A549 (cell line): ENCODE results near the gene PRLR. TPM values are rescaled to one million over a fixed set of nuclear protein-coding genes. Genes with fewer than 3 reads are reported as not detected.
A peak's percentile ranks its signal among the peaks of the same experiment; 100 is the strongest.

Source experiments
- ATAC-seq, 2 experiments: fragments of 200-7000 bp in 1 of 2; fragments of >200 bp in 1 of 2; cut with Nextera tagmentation in 1 of 2; cut with Tn5 transposase in 1 of 2; 3 replicates each; pipeline versions ENCODE4 v1.8.0 to v1.9.1; 2018 to 2020; ENCODE audit warnings: mild to moderate bottlenecking in 1 of 2, moderate library complexity in 1 of 2
- CTCF ChIA-PET: fragments of 300-600 bp; sonication (Branson Sonifier 250); formaldehyde crosslinking; extraction: SDS; loops from one replicate; lab custom pipeline; 2021; ENCODE audit warnings: antibody characterized with exemption, inconsistent platforms; lab: Yijun Ruan, JAX
- POLR2A ChIA-PET: fragments of 350-600 bp; formaldehyde crosslinking; extraction: SDS; loops from one replicate; lab custom pipeline; 2021; ENCODE audit warnings: antibody characterized with exemption, inconsistent platforms; lab: Yijun Ruan, JAX
- DNase-seq, 2 experiments: peaks; one replicate each; pipeline versions ENCODE4 v3.0.0 to v3.0.0-alpha.2; 2011 to 2016; ENCODE audit warnings: low read depth in 1 of 2, low spot score in 1 of 2
- FAIRE-seq: peaks from 2 replicates; lab custom pipeline; 2011; peaks lifted over from hg19 to GRCh38; lab: Jason Lieb, UNC
- H3K27ac ChIP-seq, 2 experiments: fragments of >200 bp; sonication (Bioruptor Twin); formaldehyde crosslinking; 3 replicates each; pipeline ENCODE4 v1.5.1; 2016 to 2017
- H3K4me1 ChIP-seq: fragments of >200 bp; sonication (Bioruptor Twin); formaldehyde crosslinking; 3 replicates; pipeline ENCODE4 v1.6.1; 2016
- H3K4me2 ChIP-seq: fragments of >200 bp; sonication (Bioruptor Twin); formaldehyde crosslinking; 3 replicates; pipeline ENCODE4 v1.6.1; 2016
- H3K4me3 ChIP-seq: fragments of >200 bp; sonication (Bioruptor Twin); formaldehyde crosslinking; 3 replicates; pipeline ENCODE4 v1.5.1; 2016
- H3K9me3 ChIP-seq: fragments of >200 bp; sonication (Bioruptor Twin); formaldehyde crosslinking; 3 replicates; pipeline ENCODE4 v1.6.1; 2016
- CBX2 ChIP-seq: fragments of 200-600 bp; sonication (generic); IDR thresholded peaks from 2 replicates; pipeline ENCODE4 v1.6.1; 2016; ENCODE audit warnings: low read depth, mild to moderate bottlenecking, borderline replicate concordance
- CBX8 ChIP-seq: fragments of 200-600 bp; sonication (generic); IDR thresholded peaks from 2 replicates; pipeline ENCODE4 v1.6.1; 2016
- CHD4 ChIP-seq: fragments of 200-600 bp; sonication (generic); IDR thresholded peaks from 2 replicates; pipeline ENCODE4 v1.6.1; 2016; ENCODE audit warnings: antibody characterized with exemption, mild to moderate bottlenecking, borderline replicate concordance
- CTCF ChIP-seq: fragments of >200 bp; sonication (Bioruptor Twin); formaldehyde crosslinking; IDR thresholded peaks from 3 replicates; pipeline ENCODE4 v1.5.1; 2016
- EP300 ChIP-seq, 2 experiments: fragments of >200 bp; sonication (Bioruptor Twin); formaldehyde crosslinking; IDR thresholded peaks; 2 replicates in 1 of 2; 3 replicates in 1 of 2; pipeline ENCODE4 v1.6.1; 2016 to 2017
- FOSB ChIP-seq: fragments of 250-450 bp; sonication (Bioruptor Pico); IDR thresholded peaks from 2 replicates; pipeline ENCODE4 v1.5.0; 2020; ENCODE audit warnings: mild to moderate bottlenecking, moderate library complexity
- FOSL2 ChIP-seq, 2 experiments: fragments of 450-650 bp in 1 of 2; fragments of >200 bp in 1 of 2; sonication (Bioruptor Twin) in 1 of 2; formaldehyde crosslinking; IDR thresholded peaks; 2 replicates each; pipeline versions ENCODE4 v1.5.0 to v1.6.1; 2016 to 2020; ENCODE audit warnings: mild to moderate bottlenecking in 1 of 2, moderate library complexity in 1 of 2
- GATA3 ChIP-seq: IDR thresholded peaks from 2 replicates; pipeline ENCODE4 v1.6.1; 2012; ENCODE audit warnings: borderline replicate concordance
- HDAC2 ChIP-seq: fragments of 200-600 bp; sonication (generic); IDR thresholded peaks from 2 replicates; pipeline ENCODE4 v1.6.1; 2016
- HOXA7 ChIP-seq: fragments of 250-450 bp; sonication (Bioruptor Pico); IDR thresholded peaks from 2 replicates; pipeline ENCODE4 v1.5.0; 2020; ENCODE audit warnings: mild to moderate bottlenecking, moderate library complexity
- HOXB13 ChIP-seq: fragments of 250-450 bp; sonication (Bioruptor Pico); IDR thresholded peaks from 2 replicates; pipeline ENCODE4 v1.5.0; 2020; ENCODE audit warnings: low read depth, mild to moderate bottlenecking, moderate library complexity
- HOXB5 ChIP-seq: fragments of 250-450 bp; sonication (Bioruptor Pico); IDR thresholded peaks from 2 replicates; pipeline ENCODE4 v1.5.0; 2020; ENCODE audit warnings: mild to moderate bottlenecking, moderate library complexity
- JUNB ChIP-seq: fragments of >200 bp; sonication (Bioruptor Twin); formaldehyde crosslinking; IDR thresholded peaks from 2 replicates; pipeline ENCODE4 v1.6.1; 2016
- KDM1A ChIP-seq: fragments of 200-600 bp; sonication (generic); IDR thresholded peaks from 2 replicates; pipeline ENCODE4 v1.6.1; 2016; ENCODE audit warnings: low read depth, mild to moderate bottlenecking
- MAFK ChIP-seq: fragments of 450-650 bp; IDR thresholded peaks from 2 replicates; pipeline ENCODE4 v1.6.1; 2014; ENCODE audit not compliant: partially characterized antibody
- MYC ChIP-seq: IDR thresholded peaks from 2 replicates; pipeline ENCODE4 v1.6.1; 2012; ENCODE audit warnings: mild to moderate bottlenecking, inconsistent platforms, low read length, improper control_type of control experiment, borderline replicate concordance
- NFE2L2 ChIP-seq: fragments of 150-350 bp; conservative IDR thresholded peaks from 2 replicates; pipeline ENCODE4 v1.6.1; 2014; ENCODE audit warnings: low read length
- NPAS2 ChIP-seq: fragments of 250-450 bp; sonication (Bioruptor Pico); IDR thresholded peaks from 2 replicates; pipeline ENCODE4 v1.8.0; 2022; ENCODE audit warnings: mild to moderate bottlenecking, moderate library complexity, borderline replicate concordance
- NR3C1 ChIP-seq: fragments of >200 bp; sonication (Bioruptor Twin); formaldehyde crosslinking; IDR thresholded peaks from 3 replicates; pipeline ENCODE4 v1.6.1; 2017
- POLR2A ChIP-seq: IDR thresholded peaks from 2 replicates; pipeline ENCODE4 v1.6.1; 2012; ENCODE audit warnings: mild to moderate bottlenecking, low read length
- POLR2AphosphoS2 ChIP-seq: conservative IDR thresholded peaks from 2 replicates; pipeline ENCODE4 v1.6.1; 2012; ENCODE audit warnings: low read length, improper control_type of control experiment, inconsistent platforms
- RAD21 ChIP-seq, 2 experiments: fragments of >200 bp in 1 of 2; sonication (Bioruptor Twin) in 1 of 2; formaldehyde crosslinking in 1 of 2; IDR thresholded peaks in 1 of 2; conservative IDR thresholded peaks in 1 of 2; 2 replicates in 1 of 2; 3 replicates in 1 of 2; pipeline ENCODE4 v1.6.1; 2012 to 2018; ENCODE audit warnings: inconsistent platforms in 1 of 2
- RARB ChIP-seq: fragments of 250-450 bp; sonication (Bioruptor Pico); IDR thresholded peaks from 2 replicates; pipeline ENCODE4 v1.8.0; 2021; ENCODE audit warnings: mild to moderate bottlenecking, moderate library complexity
- SMC3 ChIP-seq: fragments of >200 bp; sonication (Bioruptor Twin); formaldehyde crosslinking; IDR thresholded peaks from 3 replicates; pipeline ENCODE4 v1.6.1; 2018; ENCODE audit warnings: inconsistent platforms
- WGBS: methylation state at CpG from one replicate; pipeline ENCODE4 v1.1.6; 2017; ENCODE audit errors: missing lambda C conversion rate; 5-methylcytosine and 5-hydroxymethylcytosine counted together
- polyA plus RNA-seq, 4 experiments: library from polyadenylated mRNA; depleted of rRNA in 3 of 4; stranded (reverse); fragments of >200 nt; fragmentation: RNase III in 1 of 4; extraction: RNeasy Plus Mini Kit Qiagen cat#74134 plus additional on column Dnase treatment in 1 of 4; gene quantifications; 2 replicates in 3 of 4; 3 replicates in 1 of 4; pipeline ENCODE4 v1.2.3, GENCODE V29; 2011 to 2017

PRLR gene
- polyA plus RNA-seq, 2 of the 4 experiments (the other 2 are of a cell fraction), result 0.09 TPM; not detected in 1

DNA sequence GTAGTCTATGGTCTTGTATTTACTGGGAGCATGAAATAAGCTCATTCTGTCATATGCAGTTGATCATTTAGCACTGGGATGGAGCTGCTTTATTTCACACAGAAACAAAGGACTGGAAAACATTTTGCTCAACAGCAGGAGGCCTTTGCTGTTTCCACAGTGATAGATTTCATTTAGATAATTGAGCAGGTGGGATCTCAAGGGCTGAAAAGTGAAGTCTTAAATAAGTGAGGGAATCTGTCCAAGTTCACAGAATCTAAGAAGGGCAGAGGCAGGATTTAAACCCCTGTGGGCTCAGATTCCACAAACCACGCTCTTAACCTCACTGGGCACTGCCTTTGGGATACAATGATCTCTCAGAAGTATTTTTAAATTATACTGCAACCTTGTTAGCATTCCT, 47.8 kb downstream of the PRLR start:
- CTCF ChIA-PET, result interaction anchor here (0.6 to 0.8 kb wide), 2 partner anchors 92 to 236 kb away, joined by 3 to 4 read pairs; no protein-coding TSS in a partner anchor
- POLR2A ChIA-PET, result no interaction called here
- H3K4me1 ChIP-seq, result no peaks in the 10 kb centered on the region
- FAIRE-seq (no peak), ATAC-seq (no peak), DNase-seq (no peak)
- H3K4me2 ChIP-seq, result no peak overlapping the region
- H3K4me3 ChIP-seq, result no peak overlapping the region
- no peaks in the 10 kb centered on the region for H3K9me3 ChIP-seq
- TF ChIP-seq MAFK, result no peak
- WGBS, result 7% methylated on average over 1 of the region's 1 CpG
- no peak overlapping the region for H3K27ac ChIP-seq

- 38% methylated on average over 7 of the region's 7 CpGs for WGBS
- FAIRE-seq, result no peak
- no peaks in the 10 kb centered on the region for H3K4me1 ChIP-seq
- CTCF ChIA-PET, result interaction anchor here (0.9 kb wide), 1 partner anchor 80 kb away, joined by 3 read pairs; no protein-coding TSS in a partner anchor
- H3K9me3 ChIP-seq, result no peaks in the 10 kb centered on the region
- no peak for TF ChIP-seq HOXA7 (CRISPR knock-in tag)
- TF ChIP-seq NFE2L2, result no peak
- TF ChIP-seq FOSB (CRISPR knock-in tag), result no peak
- TF ChIP-seq EP300 (IDR thresholded peaks at IDR 0.05), result no peak
- TF ChIP-seq HDAC2, result no peak
- no peak for TF ChIP-seq MYC
- no peak for TF ChIP-seq RARB (CRISPR knock-in tag)
- no peak for TF ChIP-seq CBX8
- TF ChIP-seq NR3C1, result no peak
- no peak for TF ChIP-seq CTCF
- no peak for TF ChIP-seq CHD4
- no peak for TF ChIP-seq POLR2AphosphoS2
- TF ChIP-seq, all 56 proteins: peak for 0
- H3K4me3 ChIP-seq, result no peak overlapping the region
- H3K4me2 ChIP-seq, result no peak overlapping the region
- H3K27ac ChIP-seq, result no peak overlapping the region
- DNase-seq, result no peak
- POLR2A ChIA-PET, result no interaction called here
- ATAC-seq, result no peak
These were observed 50.2 kb downstream of the PRLR start for GRCh38 chr5:35180046-35180445.

GRCh38 chr5:35177783-35178182, 52.5 kb downstream of the PRLR start:
- H3K9me3 ChIP-seq, result no peaks in the 10 kb centered on the region
- H3K4me1 ChIP-seq, result no peaks in the 10 kb centered on the region
- CTCF ChIA-PET, result no interaction called here
- WGBS, result 34% methylated on average over 3 of the region's 3 CpGs
- TF ChIP-seq FOSL2 (IDR thresholded peaks at IDR 0.05) (no peak), FOSL2 (CRISPR knock-in tag; IDR thresholded peaks at IDR 0.05) (peak; percentile 5; the same call in 1 of the 2 replicates), SMC3 (no peak), HDAC2 (no peak)
- TF ChIP-seq, all 56 proteins: peak for 1
- ATAC-seq (no peak), FAIRE-seq (no peak), DNase-seq (no peak)
- Histone ChIP-seq H3K4me3 (no peak overlapping the region), H3K4me2 (no peak overlapping the region), H3K27ac (no peak overlapping the region)
- POLR2A ChIA-PET, result no interaction called here

GRCh38 chr5:35172533-35172932, 57.8 kb downstream of the PRLR start:
- H3K4me2 ChIP-seq, result no peak overlapping the region
- ChIA-PET POLR2A (no interaction called here), CTCF (no interaction called here)
- ATAC-seq, result no peak
- no peak for TF ChIP-seq RAD21 (conservative IDR thresholded peaks at IDR 0.05 in 1 of 2, IDR thresholded peaks at IDR 0.05 in 1 of 2)
- TF ChIP-seq KDM1A, result no peak
- no peak for TF ChIP-seq RARB (CRISPR knock-in tag)
- TF ChIP-seq GATA3, result no peak
- TF ChIP-seq EP300 (IDR thresholded peaks at IDR 0.05), result no peak
- TF ChIP-seq JUNB, result no peak
- TF ChIP-seq HOXB5 (CRISPR knock-in tag), result no peak
- TF ChIP-seq FOSL2 (IDR thresholded peaks at IDR 0.05), result no peak
- no peak for TF ChIP-seq FOSL2 (CRISPR knock-in tag; IDR thresholded peaks at IDR 0.05)
- TF ChIP-seq NPAS2 (CRISPR knock-in tag), result no peak
- TF ChIP-seq CBX2, result no peak
- TF ChIP-seq POLR2A, result no peak
- TF ChIP-seq CTCF, result no peak
- TF ChIP-seq HOXB13 (CRISPR knock-in tag), result no peak
- TF ChIP-seq, all 56 proteins: peak for 0
- no peak for FAIRE-seq
- no peak for DNase-seq
- H3K4me3 ChIP-seq, result no peak overlapping the region
- no peak overlapping the region for H3K27ac ChIP-seq
- H3K9me3 ChIP-seq, result 0 out of 3 replicates have a peak, but pooled peaks cover 8% of the 10 kb centered on the region
- WGBS, result 63% methylated on average over 5 of the region's 5 CpGs
- H3K4me1 ChIP-seq, result no peaks in the 10 kb centered on the region
